Measurements from ENCODE around the gene PNMA6F.

Gene PNMA6F

DNA sequence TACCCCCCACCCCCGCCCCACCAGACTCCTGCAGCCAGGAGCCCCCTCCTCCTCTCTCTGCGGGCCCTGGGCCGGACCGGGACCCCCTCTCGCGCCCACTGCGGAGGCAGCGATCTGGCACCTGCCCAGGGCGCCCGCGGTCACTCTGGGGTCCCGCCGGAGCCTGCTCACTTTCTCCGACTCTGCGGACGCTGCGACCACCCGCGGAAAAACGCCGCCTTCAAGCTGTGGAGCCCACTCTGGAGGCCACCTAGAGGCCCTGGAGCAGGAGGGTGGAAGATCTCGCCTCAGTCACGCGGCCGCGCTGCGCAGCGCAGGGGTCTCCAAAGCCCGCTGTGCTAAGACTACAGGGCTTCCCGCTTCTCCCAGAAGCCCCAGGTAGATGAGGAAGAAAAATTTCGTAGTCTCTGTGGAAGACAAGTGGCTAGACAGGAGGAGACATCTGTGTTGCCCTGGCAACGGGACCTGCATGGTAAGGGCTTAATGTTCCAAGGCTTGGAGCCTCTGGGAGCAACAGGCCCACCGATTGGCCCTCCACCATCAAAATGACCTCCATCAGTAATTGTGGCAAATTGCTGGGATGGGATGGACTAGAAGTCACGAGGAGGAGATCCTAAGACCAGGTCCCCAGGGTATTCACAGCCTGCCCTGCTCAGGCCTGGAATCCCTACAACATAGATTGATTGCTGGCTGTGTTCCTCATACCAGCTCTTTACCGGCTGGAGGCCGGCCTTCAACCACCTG is at the start of gene PNMA6F:
TSS of gene PNMA6F (minus strand) at position 387 of the 744 bp plus-strand sequence. CDS start 1,093 bp downstream, outside the sequence.
- DNase-seq = no peak

DNA sequence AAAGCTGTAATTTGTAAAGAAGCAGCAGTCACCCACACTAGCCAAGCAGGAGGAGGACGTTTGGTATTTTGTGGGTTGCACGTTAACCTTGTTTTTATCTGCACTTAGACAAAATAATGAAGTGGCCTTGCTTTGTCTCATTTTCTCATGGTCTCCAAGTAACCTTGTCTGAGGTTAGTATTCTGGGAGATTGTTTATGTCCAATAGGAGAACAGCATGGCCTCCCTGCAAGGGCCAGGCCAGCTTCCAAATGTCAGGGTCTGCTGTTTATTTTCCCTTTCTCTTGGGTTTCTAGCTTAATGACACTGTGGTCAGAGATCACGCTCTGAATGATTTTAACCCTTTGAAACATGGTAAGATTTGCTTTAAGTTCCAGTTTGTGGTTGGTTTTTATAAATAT is 49.7 kb upstream of the PNMA6F start:
- DNase-seq = no peak

DNA sequence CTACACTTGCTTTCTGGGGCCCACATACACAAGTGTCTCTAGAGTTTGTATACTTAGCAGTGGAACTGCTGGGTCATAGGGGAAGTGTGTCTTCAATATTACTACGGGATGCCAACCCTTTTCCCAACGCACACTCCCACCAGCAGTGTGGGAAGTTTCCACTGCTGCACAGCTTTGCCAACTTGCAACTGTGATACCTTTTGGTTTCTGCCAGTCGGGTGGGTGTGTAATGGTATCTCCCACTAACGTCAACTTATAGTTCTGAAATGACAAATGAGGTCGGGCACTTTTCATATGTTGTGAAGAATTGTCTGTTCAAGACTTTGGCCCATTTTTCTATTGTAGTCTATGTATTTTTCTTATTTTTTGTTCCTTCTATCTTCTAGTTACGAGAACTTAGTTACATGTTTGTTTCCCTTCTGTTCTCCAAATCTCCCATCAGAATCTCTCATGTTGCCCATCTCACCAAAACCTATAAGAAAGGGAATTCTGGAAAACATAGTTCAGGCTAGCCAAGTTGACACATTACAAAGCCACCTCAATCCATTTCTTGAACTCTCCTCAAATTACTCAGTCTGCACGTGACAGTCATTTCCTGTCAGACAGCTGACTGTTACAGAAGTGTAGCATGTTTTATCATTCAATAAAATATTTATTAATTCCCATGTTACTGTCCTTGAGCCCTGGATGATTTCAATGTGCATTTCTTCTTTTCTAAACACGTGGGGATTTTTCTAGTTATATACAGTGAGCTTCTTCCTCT is 48.9 kb upstream of the PNMA6F start:
- DNase-seq = no peak

DNA sequence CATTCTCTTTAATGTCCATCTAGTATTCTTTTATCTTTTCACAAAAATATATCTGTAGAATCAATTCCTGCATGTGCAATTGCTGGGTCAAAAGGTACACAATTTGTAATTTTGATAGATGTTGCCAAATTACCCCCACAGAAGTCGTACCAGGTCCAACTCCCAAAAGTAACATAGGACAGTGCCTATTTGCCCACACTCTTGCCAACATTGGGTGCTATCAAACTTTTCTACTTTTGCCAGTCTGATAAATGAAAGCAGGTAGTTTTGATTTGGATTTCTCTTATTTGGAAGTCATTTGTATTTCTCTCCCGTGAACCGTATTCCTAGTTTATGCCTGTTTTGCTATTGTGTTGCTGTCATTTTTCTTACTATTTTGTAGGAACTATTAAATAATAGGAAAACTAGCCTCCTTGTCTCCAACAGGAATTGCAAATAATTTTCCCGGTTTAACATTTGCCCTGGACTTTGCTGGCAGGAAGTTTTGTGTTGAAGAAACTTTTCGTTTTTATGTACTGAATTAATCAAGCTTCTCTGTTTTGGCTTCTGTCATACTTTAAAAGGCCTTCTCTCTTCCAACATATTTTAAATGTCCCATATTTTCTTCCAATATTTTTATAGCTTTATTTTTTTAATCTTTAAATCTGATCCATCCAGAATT is 45.4 kb upstream of the PNMA6F start:
- no peak for DNase-seq

DNA sequence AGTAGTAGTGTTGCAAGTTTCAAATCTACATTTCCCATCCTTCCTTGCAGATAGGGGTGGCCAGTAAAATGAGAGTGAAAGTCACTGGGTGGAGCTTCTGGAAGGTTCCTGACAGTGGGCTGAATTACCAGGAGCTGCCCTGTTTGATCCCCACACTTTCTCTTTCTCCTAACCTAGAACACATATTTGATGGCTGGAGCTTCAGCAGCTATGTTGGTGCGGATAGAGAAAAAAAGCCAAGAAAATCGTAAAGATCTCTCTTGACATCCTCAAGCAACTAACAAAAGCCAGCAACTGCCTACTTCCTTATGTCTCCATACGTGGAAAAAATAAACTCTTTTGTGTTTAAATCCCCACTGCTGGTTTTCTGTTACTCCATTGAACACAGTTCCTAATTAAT is 44.6 kb upstream of the PNMA6F start:
- DNase-seq = no peak

DNA sequence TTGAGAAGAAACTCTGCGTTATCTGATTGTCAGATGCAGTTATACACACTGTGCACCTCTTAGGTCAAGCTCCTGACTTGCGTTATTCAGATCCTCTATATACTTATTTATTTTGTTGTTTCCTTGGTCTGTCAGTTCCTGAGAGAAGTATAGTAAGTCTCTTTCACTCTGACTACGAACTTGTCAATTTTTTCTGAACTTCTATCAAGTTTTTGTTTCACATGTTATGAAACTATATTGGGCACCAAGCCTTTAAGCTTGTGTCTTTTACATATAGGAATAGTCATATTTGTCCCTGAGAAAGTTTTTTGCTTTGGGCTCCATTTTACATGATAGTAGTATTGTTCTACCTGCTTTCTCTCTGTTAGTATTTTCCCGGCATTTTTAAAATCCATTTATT is 44.1 kb upstream of the PNMA6F start:
- DNase-seq = no peak

DNA sequence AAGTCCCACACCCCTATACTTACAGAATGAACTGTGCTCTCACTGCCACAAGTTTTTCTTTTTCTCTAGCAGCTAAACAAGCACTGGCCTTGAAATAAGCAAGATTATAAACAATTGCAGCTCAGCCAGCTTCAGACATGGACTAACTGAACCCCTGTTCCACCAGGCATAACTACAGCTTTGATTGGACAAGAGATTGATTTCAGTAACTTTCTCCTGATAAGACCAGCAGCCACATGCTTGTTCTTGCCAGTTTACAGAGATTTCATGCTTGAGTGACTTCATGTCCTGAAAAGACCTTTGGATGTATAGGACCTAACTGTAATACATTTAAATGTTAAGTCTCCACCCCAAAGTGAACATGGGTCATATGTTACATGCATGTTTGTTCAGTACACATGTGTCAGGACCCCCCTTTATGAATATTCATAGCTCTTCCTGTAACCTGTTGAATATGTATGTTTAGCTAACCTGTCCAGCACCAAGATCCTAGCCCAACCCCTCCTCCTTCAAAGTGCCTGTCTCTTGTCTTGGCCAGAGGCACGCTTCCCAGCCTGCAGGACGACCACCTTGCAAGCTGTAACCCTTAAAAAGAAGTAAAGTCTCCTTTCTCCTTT is 40.3 kb upstream of the PNMA6F start:
- no peak for DNase-seq

DNA sequence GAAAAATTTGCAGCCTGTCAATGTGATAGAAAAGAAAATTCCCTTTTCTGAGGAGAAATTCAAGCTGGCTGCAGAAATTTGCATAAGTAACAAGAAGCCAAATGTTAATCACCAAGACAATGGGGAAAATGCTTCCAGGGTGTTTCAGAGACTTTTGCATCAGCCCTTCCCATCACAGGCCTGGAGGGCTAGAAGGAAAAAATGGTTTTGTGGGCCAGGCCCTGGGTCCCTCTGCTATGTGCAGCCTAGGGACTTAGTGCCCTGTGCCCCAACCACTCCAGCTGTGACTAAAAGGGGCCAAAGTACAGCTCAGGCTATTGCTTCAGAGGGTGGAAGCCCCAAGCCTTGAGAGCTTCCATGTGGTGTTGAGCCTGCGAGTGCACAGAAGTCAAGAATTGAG is 36.3 kb upstream of the PNMA6F start:
- DNase-seq = no peak

DNA sequence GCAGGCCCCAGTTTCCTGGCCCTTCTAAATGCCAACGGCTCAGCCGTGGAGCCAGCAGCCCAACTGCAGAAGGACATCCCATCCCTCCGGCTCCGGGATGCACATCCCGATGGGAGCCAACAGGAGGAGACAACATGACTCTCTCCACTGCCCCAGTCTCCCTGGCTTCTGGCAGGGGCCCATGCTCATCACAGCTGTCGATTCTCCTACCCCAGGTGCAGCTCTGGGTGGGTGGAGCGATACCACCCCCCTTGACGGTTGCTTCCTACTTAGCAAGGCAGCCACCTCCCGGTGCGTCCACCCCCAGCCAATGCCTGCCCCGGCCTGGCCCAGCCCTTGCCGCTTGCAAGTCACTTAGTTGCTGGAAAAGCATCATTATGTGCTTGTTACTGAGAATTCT is 31.8 kb upstream of the PNMA6F start:
- no peak for DNase-seq

DNA sequence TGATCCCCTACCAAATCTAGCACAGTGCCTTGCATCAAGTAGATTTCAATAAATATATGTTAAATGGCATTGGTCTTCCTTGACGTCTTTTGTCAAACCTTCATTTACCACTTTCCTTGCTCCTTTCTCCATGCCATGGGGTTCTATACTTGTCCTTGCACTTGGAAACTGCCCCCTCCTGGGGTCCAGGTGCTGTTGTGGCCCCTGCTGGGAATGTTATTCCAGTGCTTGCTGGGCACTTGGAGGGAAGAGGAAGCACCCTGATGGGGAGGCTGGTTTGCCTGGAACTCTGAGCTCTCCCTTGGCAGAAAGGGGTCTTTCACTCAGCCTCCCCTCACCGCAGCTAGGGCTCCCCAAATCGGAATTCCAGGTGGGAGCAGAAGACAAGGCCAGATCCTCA is 31.3 kb upstream of the PNMA6F start:
- no peak for DNase-seq

DNA sequence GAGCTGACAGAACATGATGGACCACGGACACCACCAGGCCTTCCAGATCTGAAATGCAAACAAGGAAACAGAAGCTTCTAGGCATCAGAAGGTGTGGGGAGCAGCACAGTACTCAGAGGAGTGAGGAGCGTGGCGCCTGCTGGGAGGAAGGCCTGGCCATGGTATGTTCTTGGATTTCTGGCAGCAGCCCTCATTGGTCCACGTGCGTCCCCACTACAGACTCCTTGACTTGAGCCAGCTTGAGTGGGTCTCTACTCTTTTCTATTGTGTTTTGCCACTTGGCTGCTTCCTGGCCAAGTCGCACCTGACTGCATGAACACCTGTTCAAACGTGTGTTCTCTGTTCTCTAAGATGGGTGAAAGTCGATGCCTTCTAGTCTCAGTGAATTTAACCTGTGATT is 30.4 kb upstream of the PNMA6F start:
- no peak for DNase-seq

DNA sequence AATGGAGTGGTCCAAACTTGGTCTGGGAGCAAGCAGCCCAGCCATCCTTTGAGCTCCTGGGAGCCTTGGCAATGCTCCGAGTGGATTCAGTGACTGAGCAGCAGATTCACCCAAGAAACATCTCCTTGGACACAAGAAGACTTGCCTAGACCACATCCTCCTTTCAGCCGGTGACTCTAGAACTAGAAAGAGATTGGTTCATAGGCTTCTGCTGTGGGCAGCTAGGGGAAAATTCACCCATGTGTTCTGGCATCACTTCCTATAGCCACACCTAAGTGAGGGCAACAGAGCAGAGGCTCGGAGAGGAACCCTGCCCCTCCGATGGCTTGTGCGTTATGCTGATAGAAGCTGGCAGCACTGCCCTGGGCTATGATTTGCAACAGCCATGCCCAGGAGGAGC is 28.4 kb upstream of the PNMA6F start:
- DNase-seq = no peak

DNA sequence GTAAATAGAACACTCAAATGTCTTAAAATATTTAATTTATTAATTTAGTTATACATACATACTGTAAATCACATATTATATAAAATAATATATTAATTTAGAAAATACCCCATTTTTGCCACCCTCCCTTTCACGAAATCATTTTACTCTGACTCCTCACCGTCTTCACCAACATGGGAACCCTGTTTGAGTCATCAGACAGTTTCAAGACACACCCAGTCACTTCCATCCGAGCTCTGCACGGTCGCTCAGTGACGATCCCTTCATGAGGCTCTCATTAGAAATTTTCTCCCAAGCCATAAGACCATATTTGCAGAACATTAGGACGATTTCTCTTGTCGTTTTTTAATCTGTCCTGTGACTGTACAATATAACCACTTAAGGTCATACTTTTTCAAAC is 26.9 kb upstream of the PNMA6F start:
- no peak for DNase-seq

DNA sequence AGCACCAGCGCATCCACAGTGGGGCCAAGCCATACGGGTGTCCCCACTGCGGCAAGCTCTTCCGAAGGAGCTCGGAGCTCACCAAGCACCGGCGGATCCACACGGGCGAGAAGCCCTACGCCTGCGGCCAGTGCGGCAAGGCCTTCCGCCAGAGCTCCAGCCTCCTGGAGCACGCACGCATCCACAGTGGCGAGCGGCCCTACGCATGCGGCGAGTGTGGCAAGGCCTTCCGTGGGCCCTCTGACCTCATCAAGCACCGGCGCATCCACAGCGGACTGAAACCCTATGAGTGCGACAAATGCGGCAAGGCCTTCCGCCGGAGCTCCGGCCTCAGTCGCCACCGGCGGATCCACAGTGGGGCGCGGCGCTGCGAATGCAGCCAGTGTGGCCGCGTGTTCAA is 26.0 kb upstream of the PNMA6F start:
- no peak for DNase-seq

DNA sequence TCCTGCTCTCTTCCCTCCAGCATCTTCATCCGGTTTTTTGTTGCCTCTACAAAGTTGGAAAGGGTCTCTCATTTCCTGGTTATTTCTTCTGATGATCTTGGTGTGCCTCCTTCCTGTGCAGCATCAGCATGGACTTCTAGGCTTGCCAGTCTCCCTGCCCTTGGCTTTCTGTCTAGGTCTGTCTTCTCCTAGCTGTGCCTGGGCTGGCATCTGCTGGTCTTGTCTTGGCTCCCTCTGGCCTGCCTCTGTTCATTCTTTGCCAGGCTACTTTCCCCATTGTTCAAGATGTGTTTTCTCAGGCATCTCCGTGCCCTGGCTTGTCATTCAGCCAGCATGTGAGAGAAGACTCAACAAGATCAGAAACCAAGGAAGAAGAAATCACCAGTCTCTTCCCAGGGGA is 22.1 kb upstream of the PNMA6F start:
- no peak for DNase-seq

DNA sequence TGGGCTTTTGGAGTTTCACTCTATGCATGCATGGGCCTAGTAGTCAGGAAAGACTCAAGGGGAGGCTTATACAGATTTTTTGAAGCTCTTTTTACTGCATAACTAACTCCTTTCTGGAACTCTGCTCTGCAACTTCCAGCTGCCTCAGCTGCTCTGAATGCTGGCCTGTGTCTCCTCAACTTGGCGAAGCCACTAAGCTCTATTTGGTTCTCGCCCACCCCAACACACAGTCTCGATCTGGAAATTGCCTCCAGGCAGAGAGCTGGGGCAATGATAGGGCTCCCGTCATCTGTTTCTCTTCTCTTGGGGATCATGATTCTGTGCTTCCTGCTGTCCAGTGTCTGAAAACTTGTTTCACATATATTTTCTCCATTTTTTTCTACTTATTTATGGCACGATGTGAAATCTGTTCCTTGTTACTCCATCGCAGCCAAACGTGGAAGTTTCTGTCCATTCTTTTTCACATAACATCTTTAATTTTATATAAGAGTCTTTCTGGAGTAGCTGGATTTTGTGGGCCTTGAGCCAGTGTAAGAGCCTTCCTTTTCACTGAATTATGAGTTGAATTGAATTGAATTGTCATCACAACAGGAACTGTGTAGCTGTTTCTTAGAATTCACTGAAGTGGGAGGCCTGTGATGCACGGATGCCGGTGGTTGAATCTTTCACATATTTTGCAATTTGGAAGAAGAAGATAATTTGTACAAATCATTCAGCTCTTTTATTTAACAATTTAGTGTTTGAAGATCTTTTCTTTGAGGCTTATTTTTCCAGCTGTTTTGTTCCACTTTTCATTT is 21.4 kb upstream of the PNMA6F start:
- no peak for DNase-seq

DNA sequence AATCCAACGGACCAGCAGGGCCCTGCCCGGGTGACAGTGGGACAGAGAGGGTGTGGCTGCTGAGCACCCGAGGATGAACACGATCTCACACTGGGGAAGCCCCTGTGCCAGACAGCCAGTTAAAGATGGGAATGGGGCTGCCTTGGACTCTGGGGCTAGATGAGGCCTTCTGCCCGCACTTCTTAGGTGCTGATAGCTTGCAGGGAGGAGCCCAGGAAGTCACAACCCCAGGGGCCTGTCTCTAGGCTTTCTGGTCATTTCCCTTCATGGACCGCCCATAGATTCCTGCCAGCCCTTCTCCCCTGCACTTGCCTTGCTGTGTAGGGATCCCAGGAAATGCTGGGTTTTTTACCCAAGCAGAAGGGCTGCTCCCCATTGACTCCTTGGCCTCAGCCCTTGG is 18.5 kb upstream of the PNMA6F start:
- DNase-seq = no peak

DNA sequence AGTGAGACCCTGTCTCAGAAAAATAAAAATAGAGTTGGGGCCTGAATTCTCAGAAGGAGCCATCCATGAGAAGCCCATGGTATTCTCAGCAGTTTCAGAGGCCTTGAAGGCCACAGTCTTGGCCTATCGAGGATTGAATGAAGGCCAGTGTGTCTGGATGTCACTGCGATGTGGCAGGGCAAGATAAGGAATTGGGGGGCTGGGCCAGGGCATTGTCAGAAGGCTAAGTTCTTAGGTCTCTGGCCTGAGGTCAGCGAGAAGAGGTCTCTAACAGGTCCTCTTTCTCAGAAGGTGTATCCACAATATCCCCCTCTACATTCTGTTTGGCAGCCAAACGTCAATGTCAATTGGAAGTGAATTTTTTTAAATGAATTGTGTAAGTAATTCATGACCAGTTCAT is 18.1 kb upstream of the PNMA6F start:
- no peak for DNase-seq

DNA sequence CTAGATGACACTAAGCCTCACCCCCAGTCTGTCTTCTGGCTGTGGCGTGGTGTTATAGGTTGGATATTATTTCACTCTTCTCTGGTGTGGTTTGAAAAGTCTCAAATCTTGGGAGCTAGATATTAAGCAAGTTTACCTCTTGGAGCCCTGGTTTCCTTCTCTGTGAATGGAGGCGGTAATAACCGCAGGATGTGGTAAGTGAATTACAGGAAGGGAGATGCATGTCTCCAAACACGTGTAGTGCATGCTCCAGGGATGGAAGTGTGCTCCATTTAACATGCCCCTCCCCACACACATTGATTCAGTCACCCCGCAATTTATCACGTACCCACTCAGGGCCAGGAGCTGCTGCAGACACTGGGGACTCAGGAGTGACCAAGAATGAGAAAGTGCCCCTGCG is 17.3 kb upstream of the PNMA6F start:
- no peak for DNase-seq

DNA sequence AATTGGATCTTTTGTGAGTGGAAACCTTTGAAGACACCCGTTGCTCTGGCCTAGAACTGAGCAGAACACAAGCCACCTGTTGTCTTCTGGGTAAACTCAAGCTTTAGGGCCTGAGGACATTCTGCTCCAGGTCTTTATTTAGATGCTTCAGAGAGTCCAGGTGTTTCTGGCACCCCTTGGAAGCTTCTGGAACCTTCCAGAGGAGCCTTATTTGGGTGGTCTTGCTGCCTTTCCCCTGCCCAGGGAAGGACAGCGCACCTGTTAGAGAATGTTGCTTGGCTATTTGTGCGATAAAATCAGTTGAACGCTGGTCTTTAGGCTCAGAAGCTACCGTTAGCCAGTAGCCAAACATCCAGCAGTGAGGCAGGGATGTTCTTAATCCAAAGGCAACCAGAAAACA is 15.4 kb upstream of the PNMA6F start:
- no peak for DNase-seq

DNA sequence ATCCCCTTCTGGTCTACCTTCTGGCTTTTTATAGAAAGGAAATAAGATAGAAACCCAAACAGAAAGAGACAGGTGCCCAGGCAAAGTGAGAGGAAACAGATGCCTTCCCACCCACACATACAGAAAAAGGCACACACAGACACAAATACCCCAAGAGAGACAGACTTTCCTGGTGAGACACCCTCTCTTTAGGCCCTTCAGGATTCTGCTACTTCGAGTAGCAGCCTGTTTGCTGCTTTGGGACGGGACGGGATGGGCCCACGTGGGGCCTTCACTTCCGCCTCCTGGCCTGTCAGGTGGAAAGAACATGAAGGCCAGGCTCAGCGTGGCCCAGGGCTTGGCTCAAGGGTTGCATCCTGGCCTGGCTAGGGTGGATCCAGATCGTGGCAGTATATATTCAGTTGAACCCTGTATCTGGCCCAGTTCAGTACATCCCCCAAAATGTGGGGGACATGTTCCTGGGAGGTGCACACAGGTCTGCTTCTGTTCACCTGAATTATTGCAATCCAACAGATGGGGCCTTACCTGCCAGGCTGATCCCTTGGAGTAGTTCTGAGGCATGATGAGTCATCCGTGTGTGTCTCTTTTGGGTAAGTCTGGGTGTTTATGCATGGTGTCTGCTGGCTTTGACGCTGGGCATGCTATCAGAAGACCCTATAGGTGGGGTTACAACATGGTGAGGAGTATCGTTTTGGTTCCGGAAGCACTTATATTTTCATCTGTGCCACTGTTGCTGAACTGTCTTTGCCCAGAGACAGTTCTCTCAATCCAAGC is 14.7 kb upstream of the PNMA6F start:
- no peak for DNase-seq
